Measurements from ENCODE around the gene IL21R. TPM values are rescaled to one million over a fixed set of nuclear protein-coding genes. Genes with fewer than 3 reads are reported as not detected.

Gene IL21R
- total and polyA plus RNA-seq, 9 of the 15 experiments (the other 6 are each of a cell fraction or from before 2014, with no cell fraction given), result 0.04 to 0.34 (median 0.18) TPM; not detected in 1

DNA sequence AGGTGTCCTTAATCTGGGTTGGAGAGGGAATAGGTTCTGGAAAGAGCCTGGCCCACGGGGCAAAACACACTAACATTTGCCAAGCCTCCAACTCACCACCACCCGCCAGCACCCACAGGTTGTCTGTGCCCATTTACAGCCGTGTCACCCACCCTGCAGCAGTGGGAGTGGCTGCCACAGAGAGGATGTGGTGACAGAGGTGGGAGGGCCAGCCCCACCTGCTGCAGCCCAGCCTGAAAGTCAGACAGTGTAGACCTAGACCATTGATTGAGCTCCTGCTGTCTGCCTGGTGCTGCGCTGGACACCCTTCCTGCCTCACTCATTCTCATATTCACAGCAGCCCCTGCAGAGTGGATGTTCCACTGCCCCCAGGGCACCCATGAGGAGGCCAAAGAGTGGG is 44.7 kb downstream of the IL21R start:
- Histone ChIP-seq H3K36me3 (ENCODE audit: control insufficient read depth, insufficient read depth, low read length) (no peaks in the 10 kb centered on the region), H3K79me2 (ENCODE audit: control insufficient read depth, insufficient read depth, low read length) (no peaks in the 10 kb centered on the region), H3K4me2 (ENCODE audit: insufficient read depth, low read length) (no peak overlapping the region), H3K9me3 (replicated peaks; ENCODE audit: control insufficient read depth, insufficient read depth, low read depth, low read length) (peaks cover 4% of the 10 kb centered on the region; the same call in 1 of the 2 replicates), H3K9ac (ENCODE audit: insufficient read depth in 1 of 2, low read depth in 2 of 2, low read length in 2 of 2) (no peak overlapping the region), H3K4me3 (no peak overlapping the region), H3K9me1 (ENCODE audit: control insufficient read depth, insufficient read depth, low read length) (no peaks in the 10 kb centered on the region), H3K27ac (ENCODE audit: extremely low read depth, low read depth, low read length) (no peak overlapping the region), H2AFZ (ENCODE audit: low read depth, low read length) (no peak overlapping the region), H4K20me1 (replicated peaks; ENCODE audit: control insufficient read depth, insufficient read depth, low read length) (no peaks in the 10 kb centered on the region), H3K4me1 (replicated peaks in 1 of 2; ENCODE audit: control insufficient read depth in 2 of 2, insufficient read depth in 2 of 2, low read length in 2 of 2) (peaks cover 0 to 10% of the 10 kb centered on the region in 2 experiments; a peak in 1 of 5 replicates), H3K27me3 (ENCODE audit: control insufficient read depth in 2 of 2, insufficient read depth in 2 of 2, low read length in 2 of 2) (peaks cover 10 to 27% of the 10 kb centered on the region in 2 experiments; a peak in 3 of 5 replicates)
- no peak for DNase-seq (ENCODE audit: extremely low read depth in 1 of 4, low spot score in 3 of 4)
- BruUV-seq (replicated peaks), result no TSS peak
- CTCF ChIA-PET (ENCODE audit: low intra/inter-chr PET ratio), result no interaction called here
- intact Hi-C loops (cut with micrococcal nuclease), result no loop called here
- in situ Hi-C loops (cut with MboI), result no loop called here
- POLR2A ChIA-PET, result interaction anchor here (1.1 kb wide), 1 partner anchor 244 kb away, joined by 3 read pairs; the partner anchor contains the start of gene KDM8
- TF ChIP-seq ZNF174 (CRISPR knock-in tag; IDR thresholded peaks at IDR 0.05), result no peak
- TF ChIP-seq NRF1 (conservative IDR thresholded peaks at IDR 0.05 in 1 of 2, IDR thresholded peaks at IDR 0.05 in 1 of 2), result no peak
- ATAC-seq, result no peak
- 22% methylated on average over 3 of the region's 4 CpGs for WGBS (ENCODE audit: insufficient coverage, low coverage, missing lambda C conversion rate)
- no peak for FAIRE-seq

DNA sequence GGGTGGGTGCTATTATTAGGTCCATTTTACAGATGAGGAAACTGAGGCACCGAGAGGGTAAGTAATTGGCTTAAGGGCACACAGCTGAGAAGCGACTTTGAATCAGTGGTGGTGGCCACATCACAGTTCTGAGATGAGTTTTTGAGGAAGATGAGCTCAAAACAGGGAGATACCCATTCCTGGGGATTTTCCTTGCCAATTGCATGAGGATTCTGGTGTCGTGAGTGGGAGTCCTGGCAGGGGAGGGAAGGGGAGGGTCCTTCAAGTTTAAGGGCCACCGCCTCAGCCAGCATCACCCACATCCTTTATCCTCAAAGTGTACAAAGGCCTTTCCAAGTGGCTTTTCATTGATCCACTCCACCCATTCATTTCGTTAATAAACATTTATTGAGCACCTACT is 45.3 kb downstream of the IL21R start:
- peaks cover 4% of the 10 kb centered on the region; the same call in 1 of the 2 replicates for H3K9me3 ChIP-seq (replicated peaks; ENCODE audit: control insufficient read depth, insufficient read depth, low read depth, low read length)
- no peaks in the 10 kb centered on the region for H3K36me3 ChIP-seq (ENCODE audit: control insufficient read depth, insufficient read depth, low read length)
- intact Hi-C loops (cut with micrococcal nuclease), result no loop called here
- no peak overlapping the region for H3K27ac ChIP-seq (ENCODE audit: extremely low read depth, low read depth, low read length)
- H3K4me1 ChIP-seq (replicated peaks in 1 of 2; ENCODE audit: control insufficient read depth in 2 of 2, insufficient read depth in 2 of 2, low read length in 2 of 2), result peaks cover 0 to 10% of the 10 kb centered on the region in 2 experiments; a peak in 1 of 5 replicates
- WGBS (ENCODE audit: insufficient coverage, low coverage, missing lambda C conversion rate), result 1% methylated on average over 5 of the region's 5 CpGs
- no peak for FAIRE-seq
- no peaks in the 10 kb centered on the region for H3K79me2 ChIP-seq (ENCODE audit: control insufficient read depth, insufficient read depth, low read length)
- H3K27me3 ChIP-seq (ENCODE audit: control insufficient read depth in 2 of 2, insufficient read depth in 2 of 2, low read length in 2 of 2), result peaks cover 12 to 27% of the 10 kb centered on the region in 2 experiments; a peak in 3 of 5 replicates
- POLR2A ChIA-PET, result interaction anchor here (0.5 to 1.1 kb wide), 2 partner anchors 66 to 244 kb away, joined by 3 to 4 read pairs; partner anchors contain the start of gene KDM8
- H3K9ac ChIP-seq (ENCODE audit: insufficient read depth in 1 of 2, low read depth in 2 of 2, low read length in 2 of 2), result no peak overlapping the region
- H4K20me1 ChIP-seq (replicated peaks; ENCODE audit: control insufficient read depth, insufficient read depth, low read length), result no peaks in the 10 kb centered on the region
- TF ChIP-seq ZNF263 (CRISPR knock-in tag; IDR thresholded peaks at IDR 0.05; ENCODE audit: borderline replicate concordance), result no peak
- peak; percentile 42; the same call in 1 of the 2 replicates for TF ChIP-seq BCOR (IDR thresholded peaks at IDR 0.05)
- TF ChIP-seq SLC30A9 (CRISPR knock-in tag; IDR thresholded peaks at IDR 0.05), result no peak
- no peak for TF ChIP-seq ZNF354B (CRISPR knock-in tag; IDR thresholded peaks at IDR 0.05)
- 0 out of 4 replicates have a peak, but pooled peaks of 1 of the 2 experiments have one; percentile 12 for TF ChIP-seq KDM1A (IDR thresholded peaks at IDR 0.05)
- no peak for TF ChIP-seq NFIX (CRISPR knock-in tag; IDR thresholded peaks at IDR 0.05; ENCODE audit: low read depth)
- TF ChIP-seq RBM25 (IDR thresholded peaks at IDR 0.05; ENCODE audit: low read depth, low read length, severe bottlenecking), result peak; percentile 21
- no peak for TF ChIP-seq CBX3 (IDR thresholded peaks at IDR 0.05; ENCODE audit: borderline replicate concordance in 1 of 2, low read length in 2 of 2)
- TF ChIP-seq ZNF316 (IDR thresholded peaks at IDR 0.05), result no peak
- no peak overlapping the region for H2AFZ ChIP-seq (ENCODE audit: low read depth, low read length)
- BruUV-seq (replicated peaks), result no TSS peak
- no peak for DNase-seq (ENCODE audit: extremely low read depth in 1 of 4, low spot score in 3 of 4)
- no peak overlapping the region for H3K4me3 ChIP-seq
- no peak for ATAC-seq
- H3K9me1 ChIP-seq (ENCODE audit: control insufficient read depth, insufficient read depth, low read length), result no peaks in the 10 kb centered on the region
- no peak overlapping the region for H3K4me2 ChIP-seq (ENCODE audit: insufficient read depth, low read length)
- in situ Hi-C loops (cut with MboI), result no loop called here
- CTCF ChIA-PET (ENCODE audit: low intra/inter-chr PET ratio), result no interaction called here
